ENCODE measurements around the gene ACOXL. TPM values are rescaled to one million over a fixed set of nuclear protein-coding genes. Genes with fewer than 3 reads are reported as not detected.

The ACOXL gene
- total and polyA plus RNA-seq, 2 of the 8 experiments (the other 6 are each of a cell fraction or from before 2014, with no cell fraction given) = 11.4 to 20.6 TPM

GRCh38 chr2:110725370-110725769, 7.0 kb upstream of the ACOXL start:
- H4K20me1 ChIP-seq (replicated peaks in 1 of 2; ENCODE audit: control insufficient read depth in 1 of 2, insufficient read depth in 2 of 2, low read length in 2 of 2) = no peaks in the 10 kb centered on the region
- no peak overlapping the region for H3K56ac ChIP-seq (replicated peaks; ENCODE audit: insufficient read length, low read depth, low read length)
- H3K9ac ChIP-seq (replicated peaks in 1 of 4; ENCODE audit: extremely low read depth in 1 of 4, low read depth in 3 of 4, low read length in 3 of 4) = no peak overlapping the region
- H2BK120ac ChIP-seq (replicated peaks; ENCODE audit: low read depth, low read length) = no peak overlapping the region
- no peak overlapping the region for H2BK15ac ChIP-seq (ENCODE audit: low read length)
- H3K4me1 ChIP-seq (replicated peaks in 1 of 4; ENCODE audit: control insufficient read depth in 3 of 4, insufficient read depth in 4 of 4, low read length in 3 of 4) = peaks cover 0 to 3% (median under 1%) of the 10 kb centered on the region in 4 experiments; a peak in 4 of 7 replicates
- FAIRE-seq (no peak), DNase-seq (ENCODE audit: low read depth in 1 of 2, low spot score in 2 of 2) (no peak)
- H3K9me3 ChIP-seq (ENCODE audit: insufficient read depth in 2 of 2, low read depth in 1 of 2, low read length in 1 of 2) = no peaks in the 10 kb centered on the region
- H3K27ac ChIP-seq (ENCODE audit: low read depth, low read length) = no peak overlapping the region
- no peaks in the 10 kb centered on the region for H3K36me3 ChIP-seq (ENCODE audit: control insufficient read depth in 2 of 4, insufficient read depth in 4 of 4, low read length in 3 of 4)
- H2AK5ac ChIP-seq (ENCODE audit: low read depth, low read length) = no peak overlapping the region; the same call in 1 of the 2 replicates
- WGBS, 2 experiments (ENCODE audit: extremely low coverage in 1 of 2, insufficient coverage in 1 of 2, insufficient read length in 1 of 2, insufficient replicate concordance in 2 of 2, low coverage in 1 of 2, low lambda C conversion rate in 2 of 2, missing lambda C conversion rate in 1 of 2) = 91% methylated on average over 9 of the region's 9 CpGs; no CpG with 5 or more reads in 1 of the 2 experiments
- no peak overlapping the region for H3K4me2 ChIP-seq (ENCODE audit: insufficient read depth in 1 of 2, low read depth in 2 of 2, low read length in 2 of 2)
- POLR2A ChIA-PET (ENCODE audit: partially characterized antibody) = interaction anchor here (0.7 to 1.6 kb wide), 3 partner anchors 23 to 46 kb away, joined by 3 to 4 read pairs (median 3); no protein-coding TSS in a partner anchor
- no peak overlapping the region for H3K4ac ChIP-seq (replicated peaks; ENCODE audit: insufficient read length, low read depth, low read length)
- TF ChIP-seq FOSL1 (IDR thresholded peaks at IDR 0.05; ENCODE audit: insufficient read depth, low read depth, low read length) (no peak), EGR1 (IDR thresholded peaks at IDR 0.05; ENCODE audit: borderline replicate concordance, low read depth, low read length) (no peak), ZNF274 (IDR thresholded peaks at IDR 0.05; ENCODE audit: borderline replicate concordance, extremely low read depth, low read length) (no peak), CREB1 (IDR thresholded peaks at IDR 0.05) (no peak), SAP30 (IDR thresholded peaks at IDR 0.05; ENCODE audit: insufficient read depth, insufficient replicate concordance, low read length) (no peak), HDAC6 (IDR thresholded peaks at IDR 0.05; ENCODE audit: low read depth, low read length) (no peak)
- H2AFZ ChIP-seq (ENCODE audit: low read length) = no peak overlapping the region
- H2BK5ac ChIP-seq (ENCODE audit: low read depth, low read length) = no peak overlapping the region
- H2BK12ac ChIP-seq (ENCODE audit: low read depth, low read length) = no peak overlapping the region
- H4K91ac ChIP-seq (replicated peaks; ENCODE audit: insufficient read length, low read length) = no peak overlapping the region
- H4K5ac ChIP-seq (ENCODE audit: insufficient read length, low read depth, low read length) = no peak overlapping the region
- H2BK20ac ChIP-seq (ENCODE audit: low read length) = no peak overlapping the region; the same call in 1 of the 2 replicates
- H3K27me3 ChIP-seq (replicated peaks in 1 of 4; ENCODE audit: control insufficient read depth in 3 of 4, extremely low read depth in 1 of 4, insufficient read depth in 3 of 4, low read length in 3 of 4) = peaks cover 0 to 2% (median 0%) of the 10 kb centered on the region in 4 experiments; a peak in 1 of 7 replicates
- H3K14ac ChIP-seq (ENCODE audit: insufficient read length) = no peak overlapping the region
- no peak overlapping the region for H3K23ac ChIP-seq (ENCODE audit: insufficient read length)
- H3K79me2 ChIP-seq (ENCODE audit: control insufficient read depth in 1 of 2, insufficient read depth in 2 of 2, low read length in 2 of 2) = no peaks in the 10 kb centered on the region
- H3K18ac ChIP-seq (ENCODE audit: extremely low read depth, low read length) = no peak overlapping the region
- no peak overlapping the region for H3K4me3 ChIP-seq (ENCODE audit: extremely low read depth in 1 of 4, insufficient read depth in 2 of 4, low read depth in 3 of 4, low read length in 4 of 4)
- CTCF ChIA-PET (ENCODE audit: partially characterized antibody) = interaction anchor here (0.6 to 1.2 kb wide), 5 partner anchors 13 to 604 kb away, joined by 3 to 5 read pairs (median 3); no protein-coding TSS in a partner anchor
- no peaks in the 10 kb centered on the region for H3K79me1 ChIP-seq (ENCODE audit: low read depth, low read length)
- no peak overlapping the region for H4K8ac ChIP-seq (ENCODE audit: extremely low read depth, insufficient read depth, low read length)
- H3K23me2 ChIP-seq (ENCODE audit: low read depth, low read length) = no peaks in the 10 kb centered on the region
